SU-DHL-6 (cell line): ENCODE data around the gene NAXE.

ENCODE experiments used
- H2AFZ ChIP-seq: fragments of 200-600 bp; sonication (generic); 2 replicates; pipeline ENCODE4 v1.6.1; 2014; ENCODE audit warnings: low read depth, mild to moderate bottlenecking, moderate library complexity, mixed read lengths, antibody characterized with exemption, low read length; ENCODE audit not compliant: severe bottlenecking
- H3F3A ChIP-seq: fragments of 200-600 bp; shearing (Covaris generic); 2 replicates; pipeline ENCODE4 v1.6.0; 2016; ENCODE audit warnings: antibody characterized with exemption, mild to moderate bottlenecking; ENCODE audit not compliant: insufficient read depth
- H3K27ac ChIP-seq: fragments of 200-600 bp; sonication (generic); 2 replicates; pipeline ENCODE4 v1.5.1; 2016; ENCODE audit warnings: low read depth, mild to moderate bottlenecking, low read length, moderate library complexity, mixed read lengths
- H3K27me3 ChIP-seq: fragments of 200-600 bp; sonication (generic), shearing (Covaris generic); 2 replicates; pipeline ENCODE4 v1.6.0; 2014; ENCODE audit warnings: mild to moderate bottlenecking, low read length
- H3K36me3 ChIP-seq: fragments of 200-600 bp; sonication (generic); 2 replicates; pipeline ENCODE4 v1.6.1; 2014; ENCODE audit warnings: mild to moderate bottlenecking, low read length, mixed read lengths
- H3K4me2 ChIP-seq: fragments of 300-600, 200-600 bp; shearing (Covaris generic), sonication (generic); 2 replicates; pipeline ENCODE4 v1.6.0; 2014; ENCODE audit warnings: low read length, low read depth, mild to moderate bottlenecking; ENCODE audit not compliant: poor library complexity, severe bottlenecking
- H3K4me3 ChIP-seq: fragments of 200-600 bp; sonication (generic); 2 replicates; pipeline ENCODE4 v1.5.1; 2014; ENCODE audit warnings: antibody characterized with exemption, low read length, mild to moderate bottlenecking, mixed read lengths; ENCODE audit not compliant: insufficient read depth, poor library complexity, severe bottlenecking
- H3K79me2 ChIP-seq: fragments of 200-600 bp; sonication (generic); 2 replicates; pipeline ENCODE4 v1.6.1; 2014; ENCODE audit warnings: mild to moderate bottlenecking, low read length, moderate library complexity; ENCODE audit not compliant: insufficient read depth
- H3K9ac ChIP-seq: fragments of 200-600 bp; sonication (generic); 2 replicates; pipeline ENCODE4 v1.7.0; 2014; ENCODE audit warnings: mild to moderate bottlenecking, low read length
- H3K9me2 ChIP-seq: fragments of 200-600 bp; sonication (generic); replicated peaks from 2 replicates; pipeline ENCODE4 v1.6.1; 2014; ENCODE audit warnings: low read length; ENCODE audit not compliant: insufficient read depth
- H3K9me3 ChIP-seq: fragments of 200-600 bp; sonication (generic); 2 replicates; pipeline ENCODE4 v1.6.1; 2014; ENCODE audit warnings: low read length, mixed read lengths; ENCODE audit not compliant: insufficient read depth
- H4K20me1 ChIP-seq: fragments of 200-600 bp; sonication (generic); 2 replicates; pipeline ENCODE4 v1.6.1; 2014; ENCODE audit warnings: low read depth, mild to moderate bottlenecking, antibody characterized with exemption, low read length, moderate library complexity, mixed read lengths
- EZH2phosphoT487 ChIP-seq: fragments of 200-600 bp; sonication (generic), shearing (Covaris generic); conservative IDR thresholded peaks from 2 replicates; pipeline ENCODE4 v1.6.1; 2018; ENCODE audit warnings: mild to moderate bottlenecking, antibody characterized with exemption, low read length, moderate library complexity, mixed read lengths
- TF ChIP-seq, protein P1 (sequence below): fragments of 200-600 bp; sonication (generic); IDR thresholded peaks from one replicate; pipeline ENCODE4 v1.5.1; 2017; ENCODE audit warnings: antibody characterized with exemption, mild to moderate bottlenecking, low read length, moderate library complexity; ENCODE audit not compliant: insufficient read depth, poor library complexity, severe bottlenecking

Gene NAXE

DNA sequence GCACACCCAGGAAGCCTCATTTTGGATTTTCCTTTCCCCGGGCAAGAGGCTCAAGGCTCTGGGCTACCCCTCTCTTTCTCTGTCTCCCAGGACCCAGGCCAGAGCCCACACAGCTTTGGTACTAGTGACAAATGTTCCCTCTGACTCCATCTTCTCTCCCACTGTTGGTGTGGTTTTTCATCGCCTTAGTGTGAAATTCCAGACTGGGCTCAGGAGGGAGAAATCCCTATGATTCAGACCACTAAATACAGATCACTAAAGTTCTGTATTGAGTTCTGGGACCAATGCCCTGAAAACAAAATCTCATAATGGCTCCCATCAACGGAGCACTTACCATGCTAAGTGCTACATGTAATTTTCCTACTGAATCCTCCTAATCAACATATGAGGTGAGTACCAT lies 45.3 kb upstream of the NAXE start:
- Histone ChIP-seq H3K79me2 (no peaks in the 10 kb centered on the region), H3K9ac (no peak overlapping the region), H3K4me3 (no peak overlapping the region), H3K9me2 (no peaks in the 10 kb centered on the region), H3K9me3 (no peaks in the 10 kb centered on the region), H3K27me3 (no peaks in the 10 kb centered on the region), H3K27ac (no peak overlapping the region), H4K20me1 (no peaks in the 10 kb centered on the region), H3K36me3 (no peaks in the 10 kb centered on the region), H3K4me2 (no peak overlapping the region), H3F3A (no peaks in the 10 kb centered on the region), H2AFZ (no peak overlapping the region)
- TF ChIP-seq, protein P1, sequence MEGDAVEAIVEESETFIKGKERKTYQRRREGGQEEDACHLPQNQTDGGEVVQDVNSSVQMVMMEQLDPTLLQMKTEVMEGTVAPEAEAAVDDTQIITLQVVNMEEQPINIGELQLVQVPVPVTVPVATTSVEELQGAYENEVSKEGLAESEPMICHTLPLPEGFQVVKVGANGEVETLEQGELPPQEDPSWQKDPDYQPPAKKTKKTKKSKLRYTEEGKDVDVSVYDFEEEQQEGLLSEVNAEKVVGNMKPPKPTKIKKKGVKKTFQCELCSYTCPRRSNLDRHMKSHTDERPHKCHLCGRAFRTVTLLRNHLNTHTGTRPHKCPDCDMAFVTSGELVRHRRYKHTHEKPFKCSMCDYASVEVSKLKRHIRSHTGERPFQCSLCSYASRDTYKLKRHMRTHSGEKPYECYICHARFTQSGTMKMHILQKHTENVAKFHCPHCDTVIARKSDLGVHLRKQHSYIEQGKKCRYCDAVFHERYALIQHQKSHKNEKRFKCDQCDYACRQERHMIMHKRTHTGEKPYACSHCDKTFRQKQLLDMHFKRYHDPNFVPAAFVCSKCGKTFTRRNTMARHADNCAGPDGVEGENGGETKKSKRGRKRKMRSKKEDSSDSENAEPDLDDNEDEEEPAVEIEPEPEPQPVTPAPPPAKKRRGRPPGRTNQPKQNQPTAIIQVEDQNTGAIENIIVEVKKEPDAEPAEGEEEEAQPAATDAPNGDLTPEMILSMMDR, result no peak
- no peak for TF ChIP-seq EZH2phosphoT487

DNA sequence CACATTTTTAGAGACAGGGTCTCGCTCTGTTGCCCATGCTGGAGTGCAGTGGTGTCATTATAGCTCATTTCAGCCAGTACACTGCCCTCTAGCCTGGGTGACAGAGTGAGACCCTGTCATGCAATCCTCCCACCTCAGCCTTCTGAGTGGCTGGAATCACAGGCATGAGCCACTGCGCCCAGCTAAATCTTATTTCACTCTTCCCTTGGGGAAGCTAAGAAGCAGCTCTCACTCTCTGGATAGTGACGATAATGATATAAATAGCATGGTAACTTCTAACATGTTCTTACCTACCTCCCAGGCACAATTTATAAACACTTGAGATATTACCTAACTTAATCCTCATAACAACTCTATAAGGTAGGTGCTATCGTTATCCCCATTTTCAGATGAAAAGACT lies 44.1 kb upstream of the NAXE start:
- TF ChIP-seq, protein P1, result no peak
- no peak for TF ChIP-seq EZH2phosphoT487
- Histone ChIP-seq H3K9me3 (no peaks in the 10 kb centered on the region), H3F3A (no peaks in the 10 kb centered on the region), H2AFZ (no peak overlapping the region), H3K79me2 (no peaks in the 10 kb centered on the region), H4K20me1 (no peaks in the 10 kb centered on the region), H3K9me2 (no peaks in the 10 kb centered on the region), H3K9ac (no peak overlapping the region), H3K4me2 (no peak overlapping the region), H3K27ac (no peak overlapping the region), H3K4me3 (no peak overlapping the region), H3K27me3 (no peaks in the 10 kb centered on the region), H3K36me3 (no peaks in the 10 kb centered on the region)

DNA sequence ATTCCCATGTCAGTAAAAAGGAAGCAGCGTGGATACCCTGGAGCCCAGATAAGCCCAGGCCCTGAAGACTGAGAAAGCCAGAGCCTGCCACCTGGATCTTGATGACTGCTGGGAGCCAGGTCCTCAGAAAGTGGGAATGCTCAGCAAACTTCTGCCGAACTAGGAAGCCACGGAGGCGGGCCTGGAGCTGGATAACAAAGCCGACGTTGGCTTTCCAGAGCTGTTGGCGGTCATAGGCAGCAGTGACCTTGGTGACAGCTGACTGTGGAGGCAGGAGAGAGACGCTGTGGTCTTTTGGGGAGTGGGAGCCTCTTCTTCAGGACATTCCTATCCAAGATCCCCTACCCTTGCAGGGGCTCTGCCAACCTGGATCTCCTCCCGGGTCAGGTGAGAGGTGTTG lies 43.6 kb upstream of the NAXE start:
- no peaks in the 10 kb centered on the region for H4K20me1 ChIP-seq
- no peak overlapping the region for H3K9ac ChIP-seq
- no peaks in the 10 kb centered on the region for H3K9me3 ChIP-seq
- H3K79me2 ChIP-seq, result no peaks in the 10 kb centered on the region
- H3K4me3 ChIP-seq, result no peak overlapping the region
- no peak overlapping the region for H3K4me2 ChIP-seq
- H3F3A ChIP-seq, result no peaks in the 10 kb centered on the region
- TF ChIP-seq EZH2phosphoT487, result no peak
- TF ChIP-seq, protein P1, result no peak
- H3K27me3 ChIP-seq, result no peaks in the 10 kb centered on the region
- no peak overlapping the region for H2AFZ ChIP-seq
- no peaks in the 10 kb centered on the region for H3K9me2 ChIP-seq
- H3K36me3 ChIP-seq, result no peaks in the 10 kb centered on the region
- no peak overlapping the region for H3K27ac ChIP-seq
